Sciatic nerve (tissue), 2 donors: Measurements from ENCODE around the gene CCDC137. TPM values are rescaled to one million over a fixed set of nuclear protein-coding genes. Genes with fewer than 3 reads are reported as not detected.

Source experiments
- ATAC-seq: fragments of 200-7000 bp; cut with Tn5 transposase; one replicate; pipeline ENCODE4 v1.9.1; 2020; ENCODE audit warnings: mild to moderate bottlenecking, moderate library complexity
- DNase-seq: peaks from one replicate; pipeline ENCODE4 v3.0.0-alpha.2; 2020; ENCODE audit warnings: low spot score
- intact Hi-C: fragments of 100-400 bp; cut with DNase I; formaldehyde crosslinking; loops from one replicate; pipeline ENCODE4 v1.14.2; 2022
- total RNA-seq: library from RNA; stranded (reverse); fragmentation: NEBNext Ultra II Directional; extraction: Animal tissue kit (Norgen Biotek cat#: 25700); gene quantifications from one replicate; pipeline ENCODE4 v1.2.1, GENCODE V29; 2021
- donor health status: DM: no; HTN: no; CAD: no.
- donor health status: DM: no; HTN: no; CAD: no.

The CCDC137 gene
- total RNA-seq, 1 donor from 2014 or later, result 10.2 TPM

DNA sequence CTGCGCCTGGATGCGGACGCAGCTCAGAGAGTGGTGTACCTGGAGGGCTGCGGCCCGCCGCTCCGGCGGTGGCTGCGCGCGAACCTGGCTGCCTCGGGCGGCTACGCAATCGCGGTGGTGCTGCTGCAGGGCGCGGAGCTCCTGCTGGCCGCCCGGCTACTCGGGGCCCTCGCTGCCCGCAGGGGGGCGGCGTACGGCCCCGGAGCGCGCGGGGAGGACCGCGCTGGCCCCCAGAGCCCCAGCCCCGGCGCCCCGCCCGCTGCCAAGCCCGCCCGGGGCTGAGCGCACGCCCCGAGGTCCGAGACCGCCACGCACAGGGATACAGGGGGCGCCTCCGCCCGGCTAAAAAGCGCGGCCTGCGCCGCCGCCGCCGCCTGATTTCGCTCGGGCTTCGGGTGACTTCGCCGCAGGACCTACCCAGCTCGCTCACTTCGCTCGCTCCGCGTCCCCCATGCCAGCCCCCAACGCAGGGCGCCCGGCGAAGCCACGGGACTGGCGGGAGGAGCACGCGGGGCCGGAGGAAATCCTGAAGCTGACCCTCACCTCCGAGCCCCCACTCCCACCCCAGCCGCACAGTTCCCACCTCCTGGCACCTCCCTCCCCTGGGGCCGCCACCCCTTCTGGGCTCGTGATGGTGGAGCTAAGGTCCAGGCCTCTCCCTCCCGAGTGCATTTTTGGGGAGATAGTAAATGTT is 18.4 kb upstream of the CCDC137 start:
- intact Hi-C loops, result loop anchor here (10.0 kb wide), 1 partner anchor 537 kb away; no protein-coding TSS in a partner anchor
- DNase-seq (no peak), ATAC-seq (no peak)

- DNase-seq (no peak), ATAC-seq (no peak)
- intact Hi-C loops, result loop anchor here (10.0 kb wide), 1 partner anchor 536 kb away; no protein-coding TSS in a partner anchor
These were observed 17.8 kb upstream of the CCDC137 start for GRCh38 chr17:81648707-81649085.

DNA sequence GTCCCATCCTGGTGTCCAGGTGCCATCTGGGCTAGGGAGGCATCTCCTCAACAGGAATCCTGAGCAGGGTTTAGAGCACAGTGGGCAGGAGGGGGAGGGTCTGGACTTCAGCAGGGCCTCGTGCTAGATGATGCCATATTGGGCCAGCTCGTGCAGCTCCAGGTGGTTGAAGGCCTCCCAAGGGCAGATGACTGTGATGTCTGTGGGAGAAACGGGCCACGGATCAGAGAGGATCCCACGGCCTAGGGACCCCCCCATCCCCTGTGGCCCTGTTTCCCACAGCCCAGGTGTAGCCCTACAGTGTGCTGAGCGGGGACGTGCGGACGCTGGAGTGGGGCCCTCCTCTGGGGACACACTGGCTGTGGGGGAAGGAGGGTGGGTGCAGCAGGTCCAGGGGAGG is 15.6 kb upstream of the CCDC137 start:
- DNase-seq, result no peak
- no peak for ATAC-seq
- intact Hi-C loops, result no loop called here

GRCh38 chr17:81651692-81652091 is 14.8 kb upstream of the CCDC137 start:
- ATAC-seq (no peak), DNase-seq (no peak)
- intact Hi-C loops, result no loop called here

GRCh38 chr17:81652906-81653771 is 13.4 kb upstream of the CCDC137 start:
- DNase-seq, result no peak
- no peak for ATAC-seq
- intact Hi-C loops, result no loop called here

DNA sequence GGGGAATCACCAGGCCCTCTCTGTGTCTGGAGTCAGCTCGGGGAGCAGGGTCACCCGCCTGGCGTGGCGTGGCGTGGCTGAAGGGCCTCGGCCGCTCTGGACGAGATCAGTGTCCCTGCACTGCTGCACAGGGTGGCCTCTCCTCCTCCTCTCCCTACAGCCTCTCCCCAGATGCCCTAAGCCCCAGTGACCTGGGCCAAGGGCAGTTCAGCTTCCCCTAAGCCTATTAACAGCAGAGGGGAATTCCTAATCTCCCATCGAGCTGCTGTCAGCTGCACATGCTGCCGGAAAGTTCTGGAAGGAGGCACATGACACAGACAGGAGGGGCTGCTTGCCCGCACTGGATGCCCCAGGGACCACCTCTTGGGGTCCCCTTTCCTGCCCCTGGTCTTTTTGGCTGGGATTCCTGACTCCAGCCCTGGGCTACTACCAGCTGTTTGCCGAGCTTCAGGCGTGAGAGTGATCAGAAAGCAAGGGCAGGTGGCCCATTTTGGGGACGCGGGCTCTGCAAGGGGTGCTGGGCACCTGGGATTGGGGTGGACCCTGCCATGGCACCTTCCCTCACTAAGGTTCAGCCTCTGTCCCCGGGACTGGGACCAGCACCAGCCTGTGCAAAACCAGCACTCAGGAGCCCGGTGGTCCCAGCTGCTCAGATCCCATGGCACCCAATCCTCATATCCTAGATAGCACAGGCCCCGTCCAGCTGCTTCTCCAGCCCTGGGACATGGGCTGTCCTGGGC is 11.0 kb upstream of the CCDC137 start:
- ATAC-seq (no peak), DNase-seq (no peak)
- intact Hi-C loops, result no loop called here

DNA sequence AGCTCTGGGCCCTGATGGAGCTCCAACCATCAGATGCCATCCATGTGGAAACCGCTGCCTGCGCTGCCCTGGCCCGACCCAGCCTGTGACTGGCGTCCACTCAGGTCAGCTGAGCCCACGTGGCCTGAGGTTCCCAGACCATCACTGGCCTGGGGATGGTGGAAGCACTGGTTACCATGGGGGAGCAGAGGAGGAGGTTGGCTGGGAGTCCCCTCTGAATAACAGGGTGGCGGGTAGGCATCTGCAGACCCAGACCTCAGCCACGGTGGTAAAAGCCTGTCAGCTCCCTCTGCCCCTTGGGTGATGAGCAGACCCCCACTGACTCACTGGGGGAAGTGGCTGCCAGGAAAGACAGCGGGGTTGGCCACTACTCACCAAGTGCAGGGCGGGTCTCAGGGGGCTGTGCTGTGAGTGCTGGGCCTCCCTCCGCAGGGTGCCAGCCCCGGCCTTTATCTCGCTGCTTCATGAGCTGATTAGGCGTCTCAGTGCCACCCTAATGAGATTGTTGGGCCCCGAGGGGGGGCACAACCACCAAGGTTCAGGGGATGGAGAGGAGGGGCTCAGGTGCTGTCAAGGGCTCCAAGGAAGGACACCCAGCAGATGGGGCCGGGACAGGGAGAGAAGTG is 10.3 kb upstream of the CCDC137 start, which contains the start of gene PDE6G:
Gene PDE6G (minus strand): TSS at position 425 of the 626 bp plus-strand sequence. CDS start 3,237 bp downstream, outside the sequence.
- intact Hi-C loops, result no loop called here
- ATAC-seq (no peak), DNase-seq (no peak)

- DNase-seq (no peak), ATAC-seq (no peak)
- intact Hi-C loops, result no loop called here
These were observed 9.7 kb upstream of the CCDC137 start for GRCh38 chr17:81656835-81657234.

DNA sequence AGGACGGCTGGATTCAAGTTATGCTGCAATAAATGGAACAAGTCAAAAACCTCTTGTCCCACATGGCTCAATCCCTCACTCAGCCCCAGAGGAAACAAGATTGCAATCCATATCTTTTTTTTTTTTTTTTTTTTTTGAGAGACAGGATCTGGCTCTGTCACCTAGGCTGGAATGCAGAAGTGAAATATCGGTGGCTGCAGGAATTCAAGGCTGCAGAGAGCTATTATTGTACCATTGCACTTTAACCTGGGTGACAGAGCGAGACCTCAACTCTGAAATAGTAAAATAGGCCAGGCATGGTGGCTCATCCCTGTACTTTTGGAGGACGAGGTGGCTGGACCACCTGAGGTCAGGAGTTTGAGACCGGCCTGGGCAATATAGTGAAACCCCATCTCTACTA is 7.5 kb upstream of the CCDC137 start:
- ATAC-seq, result no peak
- no peak for DNase-seq
- intact Hi-C loops, result no loop called here

- DNase-seq (no peak), ATAC-seq (no peak)
- intact Hi-C loops, result no loop called here
These were observed 6.1 kb upstream of the CCDC137 start for GRCh38 chr17:81660441-81660840.

DNA sequence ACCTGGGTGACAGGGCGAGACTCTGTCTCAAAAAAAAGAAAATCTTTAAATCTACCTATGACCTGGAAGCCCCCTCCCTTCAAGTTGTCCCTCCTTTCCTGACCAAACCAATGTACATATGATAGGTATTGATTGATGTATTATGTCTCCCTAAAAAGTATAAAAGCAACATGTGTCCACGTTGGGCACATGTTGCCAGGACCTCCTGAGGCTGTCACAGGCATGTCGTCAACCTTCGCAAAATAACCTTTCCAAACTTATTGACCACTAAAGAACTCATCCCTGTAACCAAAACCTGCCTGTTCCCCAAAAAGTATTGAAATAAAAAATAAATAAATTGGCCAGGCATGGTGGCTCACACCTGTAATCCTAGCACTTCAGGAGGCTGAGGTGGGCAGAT is 4.5 kb upstream of the CCDC137 start:
- intact Hi-C loops, result no loop called here
- ATAC-seq (no peak), DNase-seq (no peak)

DNA sequence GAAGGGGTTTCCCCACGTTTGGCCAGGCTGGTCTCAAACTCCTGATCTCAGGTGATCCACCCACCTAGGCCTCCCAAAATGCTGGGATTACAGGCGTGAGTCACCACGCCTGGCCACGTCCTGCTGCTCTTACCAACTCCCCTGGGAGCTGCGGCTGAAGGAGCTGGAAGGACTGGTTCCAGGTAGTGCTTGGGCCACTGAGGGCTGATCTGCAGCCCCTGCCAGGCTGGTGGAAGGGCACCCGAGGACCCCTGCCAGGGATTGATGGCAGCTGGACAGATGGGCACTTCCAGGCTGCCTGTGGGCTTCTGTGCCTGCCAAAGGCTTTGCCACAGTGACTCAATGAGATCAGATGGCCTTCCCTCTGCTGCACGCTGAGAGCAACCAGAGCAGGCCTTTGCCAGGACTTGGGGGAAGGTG is 2.5 kb upstream of the CCDC137 start:
- intact Hi-C loops, result no loop called here
- ATAC-seq, result no peak
- DNase-seq, result no peak

- intact Hi-C loops, result no loop called here
- DNase-seq, result no peak
- peak; percentile 3 for ATAC-seq
These were observed 1.1 kb upstream of the CCDC137 start for GRCh38 chr17:81665205-81666091.

GRCh38 chr17:81666092-81666341 is 520 bp upstream of the CCDC137 start:
- intact Hi-C loops, result no loop called here
- no peak for DNase-seq
- no peak for ATAC-seq

- DNase-seq (no peak), ATAC-seq (no peak)
- intact Hi-C loops, result no loop called here
These were observed 1.2 kb downstream of the CCDC137 start for GRCh38 chr17:81667754-81668153.

DNA sequence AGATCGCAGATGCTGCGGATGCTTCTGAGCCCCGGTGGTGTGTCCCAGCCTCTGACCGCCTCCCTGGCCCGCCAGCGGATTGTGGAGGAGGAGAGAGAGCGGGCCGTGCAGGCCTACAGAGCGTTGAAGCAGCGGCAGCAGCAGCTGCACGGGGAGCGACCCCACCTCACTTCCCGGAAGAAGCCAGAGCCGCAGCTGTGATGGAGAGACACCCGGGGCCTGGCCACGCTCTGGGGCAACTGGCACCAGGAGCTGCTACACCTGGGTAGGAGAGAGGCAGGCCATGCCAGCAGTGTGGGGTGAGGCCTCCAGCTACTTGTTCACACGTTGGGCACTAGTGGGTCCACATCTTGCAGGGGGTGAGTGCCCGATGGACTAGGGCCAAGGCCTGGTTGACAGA is 6.0 kb downstream of the CCDC137 start:
- intact Hi-C loops, result no loop called here
- DNase-seq (no peak), ATAC-seq (no peak)

- intact Hi-C loops, result no loop called here
- no peak for ATAC-seq
- DNase-seq, result no peak
These were observed 6.4 kb downstream of the CCDC137 start for GRCh38 chr17:81672954-81673353.

GRCh38 chr17:81673561-81674258 is 7.2 kb downstream of the CCDC137 start:
- ATAC-seq, result no peak
- DNase-seq, result no peak
- intact Hi-C loops, result no loop called here
